Measurements from ENCODE around the gene UBE2I. TPM values are rescaled to one million over a fixed set of nuclear protein-coding genes. Genes with fewer than 3 reads are reported as not detected.
"Not testable (repeated sequence)": the region's sequence is repeated elsewhere in the genome, so short reads cannot be mapped to it uniquely, and the experiment has no call there.

Gene UBE2I
- total RNA-seq, 4 donors from 2014 or later, result 28.9 to 80.4 (median 41.7) TPM

- Histone ChIP-seq H3K4me1 (peaks cover 0 to under 1% of the 10 kb centered on the region in 2 donors), H3K27me3 (peaks cover 9 to 23% (median 19%) of the 10 kb centered on the region in 3 donors), H3K27ac (no peak overlapping the region), H3K36me3 (peaks cover 0 to 25% of the 10 kb centered on the region in 2 donors), H3K4me3 (no peak overlapping the region), H3K9me3 (no peaks in the 10 kb centered on the region)
- in situ Hi-C loops (cut with MboI; ENCODE audit: low sequenced_read_pairs in 4 of 4) (no loop called here), intact Hi-C loops (cut with DNase I; ENCODE audit: low total_unique reads) (no loop called here)
- TF ChIP-seq CTCF (IDR thresholded peaks at IDR 0.05 in 4 of 5, conservative IDR thresholded peaks at IDR 0.05 in 1 of 5), result no peak
- TF ChIP-seq POLR2A (IDR thresholded peaks at IDR 0.05), result no peak
- DNase-seq (no peak), ATAC-seq (no peak)
Measured at GRCh38 chr16:1327619-1327947, 18.1 kb downstream of the UBE2I start.

GRCh38 chr16:1328136-1328535 is 18.7 kb downstream of the UBE2I start:
- peaks cover 12 to 28% (median 25%) of the 10 kb centered on the region in 3 donors for H3K27me3 ChIP-seq
- H3K27ac ChIP-seq; H3K9me3 ChIP-seq; H3K4me1 ChIP-seq; H3K4me3 ChIP-seq; ATAC-seq; intact Hi-C loops (cut with DNase I; ENCODE audit: low total_unique reads); in situ Hi-C loops (cut with MboI; ENCODE audit: low sequenced_read_pairs in 4 of 4); DNase-seq: not testable (repeated sequence)
- peaks cover 0 to 25% of the 10 kb centered on the region in 2 donors for H3K36me3 ChIP-seq

- H3K27ac ChIP-seq; H3K9me3 ChIP-seq; intact Hi-C loops (cut with DNase I; ENCODE audit: low total_unique reads); in situ Hi-C loops (cut with MboI; ENCODE audit: low sequenced_read_pairs in 4 of 4); ATAC-seq; H3K4me1 ChIP-seq; H3K4me3 ChIP-seq; DNase-seq: not testable (repeated sequence)
- H3K27me3 ChIP-seq, result peaks cover 15 to 33% (median 32%) of the 10 kb centered on the region in 3 donors
- H3K36me3 ChIP-seq, result peaks cover 0 to 19% of the 10 kb centered on the region in 2 donors
Measured at GRCh38 chr16:1328961-1329360, 19.5 kb downstream of the UBE2I start.

GRCh38 chr16:1330260-1330914 is 21.0 kb downstream of the UBE2I start:
- peaks cover 27 to 48% (median 46%) of the 10 kb centered on the region in 3 donors for H3K27me3 ChIP-seq
- ATAC-seq, result no peak
- in situ Hi-C loops (cut with MboI; ENCODE audit: low sequenced_read_pairs in 4 of 4), result no loop called here
- H3K27ac ChIP-seq, result no peak overlapping the region
- H3K9me3 ChIP-seq, result no peaks in the 10 kb centered on the region
- H3K4me3 ChIP-seq, result no peak overlapping the region
- peaks cover 0 to 5% of the 10 kb centered on the region in 2 donors for H3K36me3 ChIP-seq
- H3K4me1 ChIP-seq, result peaks cover 0 to 4% of the 10 kb centered on the region in 2 donors
- DNase-seq, result no peak
- intact Hi-C loops (cut with DNase I; ENCODE audit: low total_unique reads), result no loop called here
- TF ChIP-seq POLR2A (IDR thresholded peaks at IDR 0.05) (no peak), CTCF (IDR thresholded peaks at IDR 0.05 in 4 of 5, conservative IDR thresholded peaks at IDR 0.05 in 1 of 5) (peak in 2 of 5 experiments; percentile 23 to 34)

- Histone ChIP-seq H3K4me3 (peak overlapping the region; percentile 43 to 56 (median 46)), H3K27ac (peak overlapping the region; percentile 18 to 56 (median 44)), H3K27me3 (peaks cover 27 to 52% (median 47%) of the 10 kb centered on the region in 3 donors), H3K4me1 (peaks cover 0 to 4% of the 10 kb centered on the region in 2 donors), H3K36me3 (no peaks in the 10 kb centered on the region), H3K9me3 (no peaks in the 10 kb centered on the region)
- ATAC-seq (no peak), DNase-seq (no peak)
- intact Hi-C loops (cut with DNase I; ENCODE audit: low total_unique reads), result no loop called here
- no peak for TF ChIP-seq CTCF (IDR thresholded peaks at IDR 0.05 in 4 of 5, conservative IDR thresholded peaks at IDR 0.05 in 1 of 5)
- no peak for TF ChIP-seq POLR2A (IDR thresholded peaks at IDR 0.05)
- in situ Hi-C loops (cut with MboI; ENCODE audit: low sequenced_read_pairs in 4 of 4), result no loop called here
Measured at GRCh38 chr16:1330931-1331711, 21.7 kb downstream of the UBE2I start.
